ENCODE measurements around the gene PALD1.

DNA sequence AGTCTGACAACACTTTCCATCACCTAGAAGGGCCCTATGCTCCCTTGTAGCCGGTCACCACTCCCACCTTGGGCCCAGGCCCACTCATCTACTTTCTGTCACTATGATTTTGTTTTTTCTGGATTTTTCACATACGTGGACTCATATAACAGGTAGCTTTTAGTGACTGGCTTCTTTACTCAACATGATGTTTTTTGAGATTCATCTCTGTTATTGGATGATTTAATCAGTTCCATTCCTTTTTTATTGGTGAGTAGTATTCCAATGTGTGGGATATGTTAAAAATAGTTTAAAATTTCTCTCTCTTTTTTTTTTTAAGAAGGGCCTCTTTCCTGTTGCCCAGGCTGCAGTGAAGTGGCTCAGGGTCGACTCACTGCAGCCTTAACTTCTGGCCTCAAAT lies 9.3 kb downstream of the PALD1 start:
- TF ChIP-seq, protein P1, sequence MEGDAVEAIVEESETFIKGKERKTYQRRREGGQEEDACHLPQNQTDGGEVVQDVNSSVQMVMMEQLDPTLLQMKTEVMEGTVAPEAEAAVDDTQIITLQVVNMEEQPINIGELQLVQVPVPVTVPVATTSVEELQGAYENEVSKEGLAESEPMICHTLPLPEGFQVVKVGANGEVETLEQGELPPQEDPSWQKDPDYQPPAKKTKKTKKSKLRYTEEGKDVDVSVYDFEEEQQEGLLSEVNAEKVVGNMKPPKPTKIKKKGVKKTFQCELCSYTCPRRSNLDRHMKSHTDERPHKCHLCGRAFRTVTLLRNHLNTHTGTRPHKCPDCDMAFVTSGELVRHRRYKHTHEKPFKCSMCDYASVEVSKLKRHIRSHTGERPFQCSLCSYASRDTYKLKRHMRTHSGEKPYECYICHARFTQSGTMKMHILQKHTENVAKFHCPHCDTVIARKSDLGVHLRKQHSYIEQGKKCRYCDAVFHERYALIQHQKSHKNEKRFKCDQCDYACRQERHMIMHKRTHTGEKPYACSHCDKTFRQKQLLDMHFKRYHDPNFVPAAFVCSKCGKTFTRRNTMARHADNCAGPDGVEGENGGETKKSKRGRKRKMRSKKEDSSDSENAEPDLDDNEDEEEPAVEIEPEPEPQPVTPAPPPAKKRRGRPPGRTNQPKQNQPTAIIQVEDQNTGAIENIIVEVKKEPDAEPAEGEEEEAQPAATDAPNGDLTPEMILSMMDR (IDR thresholded peaks at IDR 0.05), result no peak
- no peak for TF ChIP-seq POLR2A (IDR thresholded peaks at IDR 0.05)

Measured in lower leg skin (tissue), 3 donors.